Activated CD4-positive, alpha-beta memory T cell treated with anti-CD3 and anti-CD28 coated beads for 36 hours (primary cell): ENCODE data around the gene ADO. TPM values are rescaled to one million over a fixed set of nuclear protein-coding genes. Genes with fewer than 3 reads are reported as not detected.

Experiments used
- CTCF ChIA-PET: fragments of 350-600 bp; sonication (Branson Sonifier 250); formaldehyde crosslinking; loops from one replicate; lab custom pipeline; 2021; ENCODE audit warnings: antibody characterized with exemption, inconsistent platforms; lab: Charles Lee
- POLR2A ChIA-PET: fragments of 350-600 bp; sonication (Branson Sonifier 250); formaldehyde crosslinking; loops from one replicate; lab custom pipeline; 2021; ENCODE audit warnings: antibody characterized with exemption; lab: Charles Lee
- DNase-seq: peaks from one replicate; pipeline ENCODE4 v3.0.0-alpha.2; 2020
- H3K27ac Mint-ChIP-seq: one replicate; pipeline ENCODE4 v1.8.0; 2021; ENCODE audit warnings: mixed read lengths
- H3K27me3 Mint-ChIP-seq: one replicate; pipeline ENCODE4 v1.8.0; 2021; ENCODE audit warnings: mixed read lengths
- H3K36me3 Mint-ChIP-seq: one replicate; pipeline ENCODE4 v1.8.0; 2021; ENCODE audit warnings: mixed read lengths
- H3K4me1 Mint-ChIP-seq: one replicate; pipeline ENCODE4 v1.8.0; 2021; ENCODE audit warnings: low read depth, mixed read lengths
- H3K4me3 Mint-ChIP-seq: one replicate; pipeline ENCODE4 v1.8.0; 2021; ENCODE audit warnings: mild to moderate bottlenecking, mixed read lengths
- H3K9me3 Mint-ChIP-seq: one replicate; pipeline ENCODE4 v1.8.0; 2021; ENCODE audit warnings: mixed read lengths
- intact Hi-C: fragments of 100-400 bp; cut with micrococcal nuclease; formaldehyde crosslinking; loops from one replicate; pipeline ENCODE4 v1.15.1; 2023
- total RNA-seq, 2 experiments: library from RNA; stranded (reverse); gene quantifications; one replicate each; pipeline ENCODE4 v1.2.3, GENCODE V29; 2021

ADO gene
- 10 to 100 TPM; 26.7 to 27.1 TPM for total RNA-seq

- Mint-ChIP-seq H3K4me3 (peak within 1 kb of the TSS; percentile 97), H3K36me3 (peaks cover 25% of the 10 kb centered on the region), H3K27me3 (no peaks in the 10 kb centered on the region), H3K4me1 (peaks cover 43% of the 10 kb centered on the region), H3K9me3 (no peaks in the 10 kb centered on the region), H3K27ac (peak within 1 kb of the TSS; percentile 100)
- intact Hi-C loops, result loop anchor here (1.0 kb wide), 1 partner anchor 12 kb away; the partner anchor contains the start of gene EGR2
- peak; percentile 82 for DNase-seq
- ChIA-PET POLR2A (interaction anchor here (0.5 to 1.7 kb wide), 6 partner anchors 12 to 167 kb away, joined by 3 to 13 read pairs (median 4); partner anchors contain the start of gene EGR2), CTCF (interaction anchor here (0.6 to 5.8 kb wide), 8 partner anchors 12 to 279 kb away, joined by 3 to 50 read pairs (median 4); partner anchors contain the start of gene EGR2)
Measured at GRCh38 chr10:62804356-62805230, at the start of gene ADO. Gene ADO (plus strand): TSS chr10:62804720. CDS start chr10:62805060, 340 bp downstream.

- Mint-ChIP-seq H3K9me3 (no peaks in the 10 kb centered on the region), H3K36me3 (no peaks in the 10 kb centered on the region), H3K27me3 (no peaks in the 10 kb centered on the region), H3K4me1 (peaks cover 23% of the 10 kb centered on the region), H3K4me3 (no peak overlapping the region), H3K27ac (no peak overlapping the region)
- POLR2A ChIA-PET, result no interaction called here
- CTCF ChIA-PET, result no interaction called here
- intact Hi-C loops, result no loop called here
- DNase-seq, result no peak
Measured at GRCh38 chr10:62754963-62755362, 49.6 kb upstream of the ADO start.

GRCh38 chr10:62755662-62756653, 48.6 kb upstream of the ADO start:
- H3K4me1 Mint-ChIP-seq, result peaks cover 20% of the 10 kb centered on the region
- intact Hi-C loops, result no loop called here
- ChIA-PET CTCF (no interaction called here), POLR2A (no interaction called here)
- H3K4me3 Mint-ChIP-seq, result no peak overlapping the region
- H3K9me3 Mint-ChIP-seq, result no peaks in the 10 kb centered on the region
- H3K27ac Mint-ChIP-seq, result peak overlapping the region; percentile 38
- H3K36me3 Mint-ChIP-seq, result no peaks in the 10 kb centered on the region
- H3K27me3 Mint-ChIP-seq, result no peaks in the 10 kb centered on the region
- no peak for DNase-seq

GRCh38 chr10:62759599-62760175, 44.8 kb upstream of the ADO start:
- H3K9me3 Mint-ChIP-seq, result no peaks in the 10 kb centered on the region
- no peak for DNase-seq
- ChIA-PET POLR2A (interaction anchor here (1.3 kb wide), 1 partner anchor 10 kb away, joined by 4 read pairs; no protein-coding TSS in a partner anchor), CTCF (interaction anchor here (0.6 kb wide), 1 partner anchor 21 kb away, joined by 3 read pairs; no protein-coding TSS in a partner anchor)
- no peaks in the 10 kb centered on the region for H3K36me3 Mint-ChIP-seq
- no peaks in the 10 kb centered on the region for H3K27me3 Mint-ChIP-seq
- H3K4me3 Mint-ChIP-seq, result no peak overlapping the region
- H3K27ac Mint-ChIP-seq, result no peak overlapping the region
- H3K4me1 Mint-ChIP-seq, result peaks cover 24% of the 10 kb centered on the region
- intact Hi-C loops, result no loop called here

- H3K4me3 Mint-ChIP-seq, result no peak overlapping the region
- H3K4me1 Mint-ChIP-seq, result peaks cover 18% of the 10 kb centered on the region
- H3K9me3 Mint-ChIP-seq, result no peaks in the 10 kb centered on the region
- CTCF ChIA-PET, result interaction anchor here (0.6 to 1.2 kb wide), 2 partner anchors 21 to 324 kb away, joined by 3 read pairs; no protein-coding TSS in a partner anchor
- no peaks in the 10 kb centered on the region for H3K36me3 Mint-ChIP-seq
- H3K27ac Mint-ChIP-seq, result no peak overlapping the region
- no peak for DNase-seq
- intact Hi-C loops, result no loop called here
- H3K27me3 Mint-ChIP-seq, result no peaks in the 10 kb centered on the region
- POLR2A ChIA-PET, result interaction anchor here (0.7 to 1.3 kb wide), 2 partner anchors 11 to 22 kb away, joined by 3 to 4 read pairs; no protein-coding TSS in a partner anchor
Measured at GRCh38 chr10:62760401-62760800, 44.1 kb upstream of the ADO start.

- DNase-seq, result no peak
- no peak overlapping the region for H3K4me3 Mint-ChIP-seq
- intact Hi-C loops, result no loop called here
- H3K4me1 Mint-ChIP-seq, result peaks cover 15% of the 10 kb centered on the region
- ChIA-PET POLR2A (interaction anchor here (0.6 to 0.7 kb wide), 2 partner anchors 23 to 761 kb away, joined by 3 read pairs; no protein-coding TSS in a partner anchor), CTCF (interaction anchor here (1.2 kb wide), 1 partner anchor 324 kb away, joined by 3 read pairs; no protein-coding TSS in a partner anchor)
- no peaks in the 10 kb centered on the region for H3K9me3 Mint-ChIP-seq
- H3K36me3 Mint-ChIP-seq, result no peaks in the 10 kb centered on the region
- H3K27me3 Mint-ChIP-seq, result no peaks in the 10 kb centered on the region
- H3K27ac Mint-ChIP-seq, result no peak overlapping the region
Measured at GRCh38 chr10:62761115-62761514, 43.4 kb upstream of the ADO start.

GRCh38 chr10:62763155-62763554, 41.4 kb upstream of the ADO start:
- Mint-ChIP-seq H3K27ac (no peak overlapping the region), H3K9me3 (no peaks in the 10 kb centered on the region), H3K4me3 (no peak overlapping the region), H3K36me3 (no peaks in the 10 kb centered on the region), H3K27me3 (no peaks in the 10 kb centered on the region), H3K4me1 (peaks cover 11% of the 10 kb centered on the region)
- no peak for DNase-seq
- POLR2A ChIA-PET, result no interaction called here
- intact Hi-C loops, result no loop called here
- CTCF ChIA-PET, result interaction anchor here (0.6 kb wide), 1 partner anchor 128 kb away, joined by 4 read pairs; no protein-coding TSS in a partner anchor

GRCh38 chr10:62764011-62764410, 40.5 kb upstream of the ADO start:
- ChIA-PET POLR2A (no interaction called here), CTCF (no interaction called here)
- H3K27me3 Mint-ChIP-seq, result no peaks in the 10 kb centered on the region
- DNase-seq, result no peak
- no peak overlapping the region for H3K27ac Mint-ChIP-seq
- no peaks in the 10 kb centered on the region for H3K36me3 Mint-ChIP-seq
- intact Hi-C loops, result no loop called here
- H3K4me3 Mint-ChIP-seq, result no peak overlapping the region
- peaks cover 11% of the 10 kb centered on the region for H3K4me1 Mint-ChIP-seq
- no peaks in the 10 kb centered on the region for H3K9me3 Mint-ChIP-seq

GRCh38 chr10:62765726-62766125, 38.8 kb upstream of the ADO start:
- H3K9me3 Mint-ChIP-seq, result no peaks in the 10 kb centered on the region
- POLR2A ChIA-PET, result no interaction called here
- no peaks in the 10 kb centered on the region for H3K27me3 Mint-ChIP-seq
- CTCF ChIA-PET, result no interaction called here
- peaks cover 19% of the 10 kb centered on the region for H3K4me1 Mint-ChIP-seq
- no peak overlapping the region for H3K27ac Mint-ChIP-seq
- no peak overlapping the region for H3K4me3 Mint-ChIP-seq
- DNase-seq, result no peak
- H3K36me3 Mint-ChIP-seq, result no peaks in the 10 kb centered on the region
- intact Hi-C loops, result no loop called here

- Mint-ChIP-seq H3K4me1 (peaks cover 15% of the 10 kb centered on the region), H3K9me3 (no peaks in the 10 kb centered on the region), H3K36me3 (no peaks in the 10 kb centered on the region), H3K27me3 (no peaks in the 10 kb centered on the region), H3K27ac (no peak overlapping the region), H3K4me3 (no peak overlapping the region)
- no peak for DNase-seq
- CTCF ChIA-PET, result no interaction called here
- intact Hi-C loops, result no loop called here
- POLR2A ChIA-PET, result no interaction called here
Measured at GRCh38 chr10:62766386-62766785, 38.1 kb upstream of the ADO start.

GRCh38 chr10:62769574-62770242, 34.8 kb upstream of the ADO start:
- no peaks in the 10 kb centered on the region for H3K9me3 Mint-ChIP-seq
- intact Hi-C loops, result no loop called here
- H3K27ac Mint-ChIP-seq, result peak overlapping the region; percentile 19
- no peak overlapping the region for H3K4me3 Mint-ChIP-seq
- no peaks in the 10 kb centered on the region for H3K36me3 Mint-ChIP-seq
- H3K27me3 Mint-ChIP-seq, result no peaks in the 10 kb centered on the region
- CTCF ChIA-PET, result no interaction called here
- H3K4me1 Mint-ChIP-seq, result peaks cover 14% of the 10 kb centered on the region
- POLR2A ChIA-PET, result interaction anchor here (0.8 kb wide), 1 partner anchor 71 kb away, joined by 3 read pairs; no protein-coding TSS in a partner anchor
- DNase-seq, result peak; percentile 28
